GM19397 (cell line): ENCODE measurements around the gene HK3.
"Not testable (repeated sequence)": the region's sequence is repeated elsewhere in the genome, so short reads cannot be mapped to it uniquely, and the experiment has no call there.

ENCODE experiments used
- ATAC-seq: cut with Tn5 transposase; IDR thresholded peaks from one replicate; pipeline ENCODE4 v1.9.1; 2021; ENCODE audit warnings: mild to moderate bottlenecking, moderate library complexity; ENCODE audit not compliant: unreplicated experiment

Gene HK3

GRCh38 chr5:176884571-176884890 lies 14.6 kb downstream of the HK3 start:
- no peak for ATAC-seq

- ATAC-seq: no peak
These were observed 15.2 kb downstream of the HK3 start for GRCh38 chr5:176883700-176884570.

GRCh38 chr5:176882567-176882903 lies 16.6 kb downstream of the HK3 start:
- no peak for ATAC-seq

GRCh38 chr5:176881816-176882566 lies 17.2 kb downstream of the HK3 start:
- no peak for ATAC-seq

- no peak for ATAC-seq
These were observed 18.0 kb downstream of the HK3 start for GRCh38 chr5:176881021-176881749.

- no peak for ATAC-seq
These were observed 18.7 kb downstream of the HK3 start for GRCh38 chr5:176880366-176881020.

- no peak for ATAC-seq
These were observed 19.3 kb downstream of the HK3 start for GRCh38 chr5:176879663-176880361.

GRCh38 chr5:176878906-176879662 lies 20.1 kb downstream of the HK3 start:
- ATAC-seq: no peak

GRCh38 chr5:176878463-176878862 lies 20.7 kb downstream of the HK3 start:
- no peak for ATAC-seq

GRCh38 chr5:176877793-176878331 lies 21.3 kb downstream of the HK3 start:
- ATAC-seq: no peak

- ATAC-seq: no peak
These were observed 22.4 kb downstream of the HK3 start for GRCh38 chr5:176876506-176877431.

- ATAC-seq: no peak
These were observed 23.2 kb downstream of the HK3 start for GRCh38 chr5:176875783-176876505.

GRCh38 chr5:176875014-176875550 lies 24.1 kb downstream of the HK3 start:
- no peak for ATAC-seq

GRCh38 chr5:176874198-176874780 lies 24.9 kb downstream of the HK3 start:
- no peak for ATAC-seq

- ATAC-seq: no peak
These were observed 25.5 kb downstream of the HK3 start for GRCh38 chr5:176873541-176874172.

- not testable (repeated sequence) for ATAC-seq
These were observed 26.1 kb downstream of the HK3 start for GRCh38 chr5:176873011-176873410.

- ATAC-seq: not testable (repeated sequence)
These were observed 26.6 kb downstream of the HK3 start for GRCh38 chr5:176872586-176872985.
